Tibial nerve (tissue), 4 donors: ENCODE results near the gene FGGY. TPM values are rescaled to one million over a fixed set of nuclear protein-coding genes. Genes with fewer than 3 reads are reported as not detected.

Experiments
- DNase-seq, 2 donors: peaks; one replicate each; pipeline ENCODE4 v3.0.0-alpha.2; 2019; ENCODE audit warnings: low spot score in 2 of 2
- H3K27ac ChIP-seq, 4 donors: fragments of 200-600 bp; sonication (generic) in 3 of 4; one replicate each; pipeline ENCODE4 v1.5.1; 2017 to 2019; ENCODE audit warnings: mild to moderate bottlenecking in 1 of 4
- H3K27me3 ChIP-seq, 2 donors: fragments of 200-600 bp; sonication (generic) in 1 of 2; one replicate each; pipeline versions ENCODE4 v1.5.1 to v1.6.0; 2017 to 2019
- H3K36me3 ChIP-seq, 3 donors: fragments of 200-600 bp; sonication (generic); one replicate each; pipeline ENCODE4 v1.5.1; 2018 to 2019
- H3K4me1 ChIP-seq, 4 donors: fragments of 200-600 bp; sonication (generic) in 3 of 4; one replicate each; pipeline ENCODE4 v1.5.1; 2017 to 2019
- H3K4me3 ChIP-seq, 4 donors: fragments of 200-600 bp; sonication (generic) in 3 of 4; one replicate each; pipeline ENCODE4 v1.5.1; 2017 to 2019; ENCODE audit warnings: mild to moderate bottlenecking in 1 of 4, moderate library complexity in 1 of 4
- H3K9me3 ChIP-seq, 4 donors: fragments of 200-600 bp; sonication (generic) in 3 of 4; one replicate each; pipeline ENCODE4 v1.5.1; 2017 to 2019
- CTCF ChIP-seq, 5 experiments: fragments of 200-600 bp in 3 of 5; fragments of 450-650 bp in 2 of 5; sonication (generic) in 3 of 5; IDR thresholded peaks; one replicate each; pipeline ENCODE4 v1.5.1; 2016 to 2019; ENCODE audit warnings: antibody characterized with exemption in 5 of 5, mild to moderate bottlenecking in 3 of 5, moderate library complexity in 2 of 5
- EP300 ChIP-seq, 2 donors: sonication (generic); formaldehyde crosslinking; IDR thresholded peaks; one replicate each; pipeline ENCODE4 v1.6.1; 2017; ENCODE audit warnings: antibody characterized with exemption in 2 of 2, mild to moderate bottlenecking in 1 of 2
- POLR2A ChIP-seq, 2 donors: fragments of 450-650 bp; IDR thresholded peaks; one replicate each; pipeline ENCODE4 v1.6.1; 2017; ENCODE audit warnings: antibody characterized with exemption in 2 of 2, mild to moderate bottlenecking in 2 of 2, moderate library complexity in 2 of 2
- WGBS, 2 donors: methylation state at CpG; one replicate each; pipeline ENCODE4 v1.1.5; 2018; 5-methylcytosine and 5-hydroxymethylcytosine counted together
- total RNA-seq, 4 donors: library from RNA; depleted of rRNA; stranded (reverse); fragments of >200 nt; gene quantifications; one replicate each; pipeline ENCODE4 v1.1.0, GENCODE V29; 2016

FGGY gene
- total RNA-seq, 4 donors from 2014 or later = 27.0 to 40.6 (median 32.9) TPM

GRCh38 chr1:59714219-59714618 is 417.3 kb downstream of the FGGY start:
- H3K4me1 ChIP-seq = peaks cover 0 to 37% (median 4%) of the 10 kb centered on the region in 4 donors
- H3K36me3 ChIP-seq = no peaks in the 10 kb centered on the region
- TF ChIP-seq POLR2A (IDR thresholded peaks at IDR 0.05) (no peak), CTCF (IDR thresholded peaks at IDR 0.05) (no peak), EP300 (IDR thresholded peaks at IDR 0.05) (no peak)
- H3K4me3 ChIP-seq = no peak overlapping the region
- H3K9me3 ChIP-seq = no peaks in the 10 kb centered on the region
- no peaks in the 10 kb centered on the region for H3K27me3 ChIP-seq
- peak overlapping the region in 3 of 4 donors; percentile 20 to 77 (median 52) for H3K27ac ChIP-seq
- DNase-seq = no peak

GRCh38 chr1:59714966-59715365 is 418.1 kb downstream of the FGGY start:
- no peaks in the 10 kb centered on the region for H3K9me3 ChIP-seq
- 14 to 34% methylated on average over 1 of the region's 1 CpG for WGBS, 2 donors
- no peak overlapping the region for H3K4me3 ChIP-seq
- H3K27ac ChIP-seq = peak overlapping the region in 2 of 4 donors; percentile 52 to 77
- no peaks in the 10 kb centered on the region for H3K36me3 ChIP-seq
- H3K4me1 ChIP-seq = peaks cover 0 to 37% (median 4%) of the 10 kb centered on the region in 4 donors
- TF ChIP-seq CTCF (IDR thresholded peaks at IDR 0.05) = no peak
- no peak for TF ChIP-seq POLR2A (IDR thresholded peaks at IDR 0.05)
- no peak for TF ChIP-seq EP300 (IDR thresholded peaks at IDR 0.05)
- DNase-seq = no peak
- H3K27me3 ChIP-seq = no peaks in the 10 kb centered on the region

- 68 to 79% methylated on average over 3 of the region's 3 CpGs for WGBS, 2 donors
- no peak for TF ChIP-seq EP300 (IDR thresholded peaks at IDR 0.05)
- TF ChIP-seq POLR2A (IDR thresholded peaks at IDR 0.05) = no peak
- no peak for TF ChIP-seq CTCF (IDR thresholded peaks at IDR 0.05)
- DNase-seq = no peak
- peak overlapping the region in 2 of 4 donors; percentile 5 to 52 for H3K27ac ChIP-seq
- no peaks in the 10 kb centered on the region for H3K27me3 ChIP-seq
- H3K4me1 ChIP-seq = peaks cover 0 to 37% (median 4%) of the 10 kb centered on the region in 4 donors
- no peak overlapping the region for H3K4me3 ChIP-seq
- no peaks in the 10 kb centered on the region for H3K36me3 ChIP-seq
- no peaks in the 10 kb centered on the region for H3K9me3 ChIP-seq
Observed at GRCh38 chr1:59716832-59717231, 419.9 kb downstream of the FGGY start.

- H3K4me1 ChIP-seq = peaks cover 0 to 37% (median 4%) of the 10 kb centered on the region in 4 donors
- no peak for DNase-seq
- H3K4me3 ChIP-seq = no peak overlapping the region
- H3K9me3 ChIP-seq = peaks cover 0 to 4% (median 0%) of the 10 kb centered on the region in 4 donors
- H3K27me3 ChIP-seq = no peaks in the 10 kb centered on the region
- TF ChIP-seq EP300 (IDR thresholded peaks at IDR 0.05) (no peak), POLR2A (IDR thresholded peaks at IDR 0.05) (no peak), CTCF (IDR thresholded peaks at IDR 0.05) (peak in 2 of 5 experiments; percentile 17 to 19)
- WGBS, 2 donors = 80 to 82% methylated on average over 7 of the region's 7 CpGs
- H3K27ac ChIP-seq = peak overlapping the region in 1 of 4 donors; percentile 9
- H3K36me3 ChIP-seq = no peaks in the 10 kb centered on the region
Observed at GRCh38 chr1:59718064-59718988, 421.4 kb downstream of the FGGY start.

- no peak for TF ChIP-seq POLR2A (IDR thresholded peaks at IDR 0.05)
- peak in 1 of 2 donors; percentile 46 for TF ChIP-seq EP300 (IDR thresholded peaks at IDR 0.05)
- no peak for TF ChIP-seq CTCF (IDR thresholded peaks at IDR 0.05)
- DNase-seq = no peak
- no peak overlapping the region for H3K4me3 ChIP-seq
- H3K4me1 ChIP-seq = peaks cover 0 to 34% (median 4%) of the 10 kb centered on the region in 4 donors
- H3K36me3 ChIP-seq = no peaks in the 10 kb centered on the region
- peaks cover 0 to 4% (median 0%) of the 10 kb centered on the region in 4 donors for H3K9me3 ChIP-seq
- H3K27ac ChIP-seq = peak overlapping the region in 1 of 4 donors; percentile 9
- H3K27me3 ChIP-seq = no peaks in the 10 kb centered on the region
Observed at GRCh38 chr1:59718989-59719360, 422.1 kb downstream of the FGGY start.
